Hematopoietic multipotent progenitor cell treated with erythropoietin and hydrocortisone succinate and interleukin-3 and kit ligand, for 8 days (in vitro differentiated cells): ENCODE measurements around the gene SLC30A2.
A peak's percentile ranks its signal among the peaks of the same experiment; 100 is the strongest.

Experiments
- DNase-seq: peaks from one replicate; pipeline ENCODE4 v3.0.0-alpha.2; 2015

The SLC30A2 gene

DNA sequence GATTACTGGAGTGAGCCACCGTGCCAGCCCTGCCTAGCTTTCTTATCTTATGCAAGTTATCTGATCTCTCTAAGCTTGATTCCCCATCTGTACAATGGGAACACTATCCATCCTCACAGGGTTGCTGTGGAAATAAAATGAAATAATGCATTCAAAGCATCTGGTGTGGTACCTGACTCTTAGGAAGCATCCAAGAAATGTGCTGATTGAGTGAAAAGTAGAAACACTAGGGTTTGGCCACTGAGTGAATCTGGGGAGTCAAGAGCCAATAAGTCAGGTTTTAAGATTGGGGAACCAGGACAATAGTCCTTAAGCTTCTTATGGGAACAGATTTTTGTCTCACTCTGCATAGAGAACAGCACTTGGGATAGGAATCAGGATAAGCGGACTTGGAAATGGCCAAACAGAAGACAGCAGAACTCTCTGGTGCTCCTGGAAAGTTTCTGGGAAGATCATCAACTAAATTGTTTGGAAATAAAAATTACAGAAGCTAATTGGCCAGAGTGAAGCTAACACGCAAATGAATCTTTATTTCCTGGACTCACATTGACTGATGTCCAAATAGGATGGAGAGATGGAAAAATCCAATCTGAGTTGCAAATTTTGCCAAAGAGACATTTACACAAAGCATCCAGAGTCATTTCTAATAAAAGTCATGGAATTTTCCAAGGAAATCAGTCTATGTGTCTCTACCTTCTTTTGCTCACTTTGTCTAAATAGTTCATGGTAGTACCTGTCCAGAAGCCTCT, 51.3 kb downstream of the SLC30A2 start:
- DNase-seq = no peak

DNA sequence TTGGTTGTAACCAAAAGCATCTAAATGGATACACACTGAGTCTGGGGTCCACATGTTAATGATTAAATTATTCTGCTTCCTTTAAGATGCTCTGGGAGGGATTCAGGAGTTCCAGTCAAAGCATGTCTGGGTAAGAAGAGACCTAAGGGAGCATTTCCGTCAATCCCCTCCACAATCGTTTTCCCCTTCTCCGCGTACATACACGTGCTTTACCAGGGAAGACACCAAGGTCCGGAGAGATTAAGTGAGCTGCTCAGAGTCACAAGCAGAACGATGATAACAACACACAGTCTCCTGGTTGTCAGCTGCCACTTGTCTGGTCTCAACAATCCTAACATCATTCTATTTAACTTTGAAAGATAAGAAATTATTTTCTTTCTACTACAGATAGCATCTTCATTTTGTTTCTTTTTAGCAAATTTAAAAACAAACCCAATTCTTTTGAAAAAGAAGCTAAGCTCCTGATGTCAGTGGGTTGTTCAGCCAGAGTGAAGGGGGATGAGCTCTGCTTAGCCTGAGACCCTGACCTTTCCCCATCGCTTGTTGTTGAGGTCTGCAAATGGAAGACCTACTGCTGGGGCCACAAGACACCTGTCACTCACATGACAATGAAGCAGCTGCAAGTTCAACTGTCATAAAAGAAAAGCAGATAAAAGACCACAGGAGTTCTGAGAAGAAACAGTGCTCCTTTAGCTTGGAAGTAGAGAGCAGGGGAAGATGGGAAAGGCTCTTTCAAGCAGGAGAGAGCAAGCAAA, 52.5 kb downstream of the SLC30A2 start:
- peak; percentile 35 for DNase-seq

DNA sequence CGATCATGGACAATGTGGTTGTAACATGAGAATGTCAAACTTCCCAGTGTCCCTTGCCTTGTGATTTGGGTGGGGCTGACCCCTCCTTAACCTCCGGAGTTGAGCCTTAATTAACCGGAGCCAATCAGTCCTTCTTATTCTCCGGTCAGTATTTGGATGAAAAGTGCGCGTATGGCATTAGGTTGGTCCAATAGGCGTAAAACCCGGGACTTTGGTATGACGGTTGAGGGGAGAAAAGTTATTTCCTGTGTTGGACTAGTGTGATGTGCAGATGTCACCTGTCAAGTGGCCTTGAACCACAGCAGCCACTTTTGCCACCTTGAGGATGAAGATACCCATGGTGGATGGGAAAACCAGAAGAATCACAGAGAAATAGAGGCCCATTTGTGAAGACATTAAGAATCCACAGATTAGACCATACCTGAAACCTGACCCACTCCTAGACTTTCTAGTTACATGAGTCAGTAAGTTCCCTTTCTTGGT, 53.2 kb downstream of the SLC30A2 start:
- DNase-seq = no peak

DNA sequence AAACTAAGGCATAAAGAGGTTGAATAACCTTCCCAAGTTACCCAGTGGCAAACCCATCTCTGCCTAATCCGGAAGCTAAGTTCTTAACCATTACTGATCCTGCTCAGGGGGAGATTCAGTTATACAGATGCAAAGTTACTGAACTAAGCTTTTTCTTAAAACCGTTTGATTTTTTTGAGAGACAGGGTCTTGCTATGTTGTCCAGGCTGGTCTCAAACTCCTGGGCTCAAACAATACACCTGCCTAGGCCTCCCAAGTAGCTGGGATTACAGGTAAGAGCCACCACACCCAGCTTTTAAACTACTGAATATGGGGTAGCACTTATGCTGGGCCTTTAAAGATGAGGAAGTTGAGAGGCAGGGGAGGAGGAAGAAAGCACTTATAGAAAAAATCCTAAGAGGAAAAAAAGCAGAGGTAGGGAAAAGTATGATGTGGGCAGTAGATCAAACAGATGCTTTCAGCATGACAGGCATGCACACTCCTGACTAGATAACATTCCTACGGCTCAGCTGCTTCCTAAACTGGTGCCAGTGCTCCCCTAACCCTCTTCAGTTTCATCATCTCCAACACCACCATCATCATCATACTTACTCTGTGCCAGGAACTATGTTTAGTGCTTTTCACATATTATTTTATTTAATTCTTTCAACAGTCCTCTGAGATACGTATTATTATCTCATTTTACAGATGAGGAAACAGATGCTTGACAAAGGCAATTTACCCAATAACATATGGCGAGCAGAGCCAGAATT, 53.8 kb downstream of the SLC30A2 start:
- no peak for DNase-seq

DNA sequence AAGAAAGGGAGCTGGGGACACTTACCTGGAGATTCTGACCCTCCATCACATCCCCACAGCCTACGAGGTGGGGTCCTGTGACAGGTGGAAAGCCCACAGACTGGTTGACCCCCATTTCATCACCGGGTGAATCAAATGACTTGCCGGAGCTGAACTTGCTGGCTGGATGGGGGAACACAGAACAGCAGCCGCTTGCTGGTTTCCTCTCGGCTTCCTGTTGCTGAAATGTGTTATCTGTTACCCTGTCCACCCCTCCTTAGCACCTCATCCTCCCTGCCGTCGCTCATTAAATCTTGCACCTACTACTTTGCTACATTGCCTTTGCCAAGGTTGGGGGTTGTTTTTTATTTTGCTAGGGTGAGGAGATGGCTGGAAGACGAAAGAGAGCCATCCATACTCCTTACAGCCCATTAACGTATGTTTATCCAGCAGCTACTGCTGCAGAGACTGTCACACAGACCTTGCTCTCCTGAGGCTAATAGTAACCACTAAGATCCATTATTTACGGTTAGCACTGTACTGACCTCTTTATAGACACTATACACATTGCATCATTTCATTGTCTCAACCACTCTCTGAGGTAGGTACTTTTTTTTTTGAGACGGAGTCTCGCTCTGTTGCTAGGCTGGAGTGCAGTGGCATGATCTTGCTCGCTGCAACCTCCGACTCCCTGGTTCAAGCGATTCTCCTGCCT, 55.1 kb downstream of the SLC30A2 start:
- DNase-seq = peak; percentile 17

DNA sequence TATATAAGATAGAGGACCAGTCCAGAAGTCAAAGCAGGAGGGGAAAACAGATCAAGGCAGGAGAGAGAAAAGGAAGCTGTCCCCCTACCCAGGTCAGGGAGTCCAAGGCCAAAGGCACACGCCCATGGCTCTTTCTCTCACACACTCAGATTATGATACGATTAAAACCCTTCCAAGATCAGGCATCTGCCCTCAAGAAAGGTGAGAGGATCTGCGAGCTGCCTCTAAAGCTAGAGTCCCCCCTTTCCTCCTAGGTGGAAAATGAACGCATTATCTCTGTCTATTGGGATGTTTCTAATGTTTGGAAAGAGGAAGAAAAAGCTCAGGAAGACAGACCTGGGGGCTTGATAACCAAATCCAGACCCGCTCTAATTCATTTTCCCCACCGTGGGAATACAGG, 55.7 kb downstream of the SLC30A2 start:
- no peak for DNase-seq

DNA sequence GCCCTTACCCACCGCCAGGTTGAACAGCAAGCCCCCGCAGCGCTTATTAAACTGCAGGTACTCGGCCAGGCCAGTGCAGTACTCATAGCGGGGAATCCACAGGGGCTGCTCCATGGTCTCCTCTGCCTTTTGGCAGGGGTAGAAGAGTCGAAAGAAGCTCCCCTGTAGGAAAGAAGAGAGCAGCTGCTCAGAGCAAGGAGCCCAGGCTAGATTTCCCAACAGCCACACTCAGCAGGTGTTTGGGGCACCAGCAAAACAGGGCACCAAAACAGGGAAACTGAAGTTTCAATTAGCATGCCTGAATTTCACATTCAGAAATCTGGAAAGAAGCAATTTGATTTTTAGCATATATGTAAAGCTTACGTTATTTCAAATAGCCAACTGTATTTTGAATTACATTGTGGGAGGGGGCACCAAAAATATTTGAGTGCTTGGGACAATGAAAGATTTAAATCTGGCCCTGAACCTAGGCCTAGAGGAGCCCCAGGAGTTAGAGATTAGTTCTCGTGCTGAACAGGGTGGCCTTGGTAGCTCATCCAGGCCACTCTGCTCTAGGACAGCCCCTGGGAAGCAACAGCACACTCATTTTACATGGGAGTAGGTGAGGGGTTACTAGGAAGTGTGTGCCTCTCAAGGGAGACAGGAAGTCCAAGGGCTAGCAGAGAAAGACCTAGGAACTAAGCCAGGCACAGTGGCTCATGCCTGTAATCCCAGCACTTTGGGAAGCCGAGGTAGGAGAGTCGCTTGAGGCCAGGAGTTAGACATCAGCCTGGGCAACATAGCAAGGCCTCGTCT, 56.3 kb downstream of the SLC30A2 start:
- DNase-seq = no peak

DNA sequence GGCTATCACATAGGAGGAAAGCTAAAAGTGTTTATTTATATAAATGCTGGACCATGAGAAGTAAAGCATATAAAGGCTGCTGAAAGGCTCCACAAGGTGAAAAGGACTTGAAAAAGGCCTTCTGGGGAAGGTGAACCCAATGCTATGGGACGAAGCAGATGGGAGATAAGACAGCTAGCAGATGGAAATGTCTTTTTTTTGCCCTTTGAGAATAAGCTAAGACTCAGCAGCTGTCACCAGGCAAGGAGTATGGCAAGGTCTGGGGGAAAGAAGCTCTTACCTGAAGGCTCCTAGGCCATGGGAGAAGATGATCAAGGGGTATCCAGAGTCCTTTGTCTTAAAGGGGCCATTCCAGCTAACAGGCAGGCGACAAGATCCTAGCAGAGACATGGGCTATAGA, 58.0 kb downstream of the SLC30A2 start:
- DNase-seq = no peak
